Esophagus squamous epithelium (tissue), 5 donors: ENCODE data around the gene SLC9A8. TPM values are rescaled to one million over a fixed set of nuclear protein-coding genes. Genes with fewer than 3 reads are reported as not detected.

ENCODE experiments used
- DNase-seq: peaks from one replicate; lab custom pipeline; 2025; lab: John Stamatoyannopoulos, UW
- H3K27ac ChIP-seq, 4 donors: fragments of 200-600 bp; sonication (generic); one replicate each; pipeline ENCODE4 v1.5.1; 2016 to 2019; ENCODE audit warnings: mild to moderate bottlenecking in 1 of 4
- H3K27me3 ChIP-seq, 4 donors: fragments of 200-600 bp; sonication (generic); 1 replicate in 3 of 4; 2 replicates in 1 of 4; pipeline versions ENCODE4 v1.5.1 to v1.6.0; 2017 to 2021; ENCODE audit warnings: antibody characterized with exemption in 1 of 4
- H3K36me3 ChIP-seq, 3 donors: fragments of 200-600 bp; sonication (generic); one replicate each; pipeline ENCODE4 v1.5.1; 2016 to 2019
- H3K4me1 ChIP-seq, 3 donors: fragments of 200-600 bp; sonication (generic); one replicate each; pipeline ENCODE4 v1.5.1; 2017 to 2019
- H3K4me3 ChIP-seq, 4 donors: fragments of 200-600 bp; sonication (generic); 1 replicate in 3 of 4; 2 replicates in 1 of 4; pipeline ENCODE4 v1.5.1; 2016 to 2019; ENCODE audit warnings: mild to moderate bottlenecking in 2 of 4, moderate library complexity in 1 of 4
- H3K9me3 ChIP-seq, 3 donors: fragments of 200-600 bp; sonication (generic); one replicate each; pipeline ENCODE4 v1.5.1; 2016 to 2019
- POLR2A ChIP-seq, 4 donors: fragments of 450-650 bp; IDR thresholded peaks; one replicate each; pipeline ENCODE4 v1.6.1; 2017; ENCODE audit warnings: antibody characterized with exemption in 4 of 4, mild to moderate bottlenecking in 4 of 4, moderate library complexity in 3 of 4
- WGBS, 2 donors: methylation state at CpG; one replicate each; pipeline ENCODE4 v1.1.5; 2018; 5-methylcytosine and 5-hydroxymethylcytosine counted together
- intact Hi-C: fragments of 100-400 bp; cut with DNase I; formaldehyde crosslinking; loops from one replicate; pipeline ENCODE4 v1.15.0; 2022
- total RNA-seq, 4 donors: library from RNA; depleted of rRNA; stranded (reverse); fragments of >200 nt; gene quantifications; one replicate each; pipeline ENCODE4 v1.1.0, GENCODE V29; 2016
- TF ChIP-seq, protein P1 (sequence below), 6 experiments: fragments of 450-650 bp in 4 of 6; fragments of 200-600 bp in 2 of 6; sonication (generic) in 2 of 6; IDR thresholded peaks; one replicate each; pipeline ENCODE4 v1.5.1; 2016 to 2019; ENCODE audit warnings: antibody characterized with exemption in 6 of 6, mild to moderate bottlenecking in 4 of 6, moderate library complexity in 4 of 6
- donor health status: DM: yes; HTN: yes; CAD: no.

The SLC9A8 gene
- total RNA-seq, 4 donors from 2014 or later = 11.5 to 14.1 (median 11.9) TPM

- TF ChIP-seq POLR2A (IDR thresholded peaks at IDR 0.05) = no peak
- TF ChIP-seq, protein P1, sequence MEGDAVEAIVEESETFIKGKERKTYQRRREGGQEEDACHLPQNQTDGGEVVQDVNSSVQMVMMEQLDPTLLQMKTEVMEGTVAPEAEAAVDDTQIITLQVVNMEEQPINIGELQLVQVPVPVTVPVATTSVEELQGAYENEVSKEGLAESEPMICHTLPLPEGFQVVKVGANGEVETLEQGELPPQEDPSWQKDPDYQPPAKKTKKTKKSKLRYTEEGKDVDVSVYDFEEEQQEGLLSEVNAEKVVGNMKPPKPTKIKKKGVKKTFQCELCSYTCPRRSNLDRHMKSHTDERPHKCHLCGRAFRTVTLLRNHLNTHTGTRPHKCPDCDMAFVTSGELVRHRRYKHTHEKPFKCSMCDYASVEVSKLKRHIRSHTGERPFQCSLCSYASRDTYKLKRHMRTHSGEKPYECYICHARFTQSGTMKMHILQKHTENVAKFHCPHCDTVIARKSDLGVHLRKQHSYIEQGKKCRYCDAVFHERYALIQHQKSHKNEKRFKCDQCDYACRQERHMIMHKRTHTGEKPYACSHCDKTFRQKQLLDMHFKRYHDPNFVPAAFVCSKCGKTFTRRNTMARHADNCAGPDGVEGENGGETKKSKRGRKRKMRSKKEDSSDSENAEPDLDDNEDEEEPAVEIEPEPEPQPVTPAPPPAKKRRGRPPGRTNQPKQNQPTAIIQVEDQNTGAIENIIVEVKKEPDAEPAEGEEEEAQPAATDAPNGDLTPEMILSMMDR (IDR thresholded peaks at IDR 0.05) = no peak
- H3K36me3 ChIP-seq = no peaks in the 10 kb centered on the region
- peaks cover 0 to 44% (median 7%) of the 10 kb centered on the region in 3 donors for H3K4me1 ChIP-seq
- H3K27me3 ChIP-seq = no peaks in the 10 kb centered on the region
- H3K27ac ChIP-seq = peak overlapping the region in 2 of 4 donors; percentile 17 to 47
- no peak overlapping the region for H3K4me3 ChIP-seq
- DNase-seq = no peak
- H3K9me3 ChIP-seq = no peaks in the 10 kb centered on the region
- intact Hi-C loops = no loop called here
- WGBS, 2 donors = 79 to 97% methylated on average over 13 to 14 of the region's 15 CpGs
Measured at GRCh38 chr20:49785149-49785851, 27.3 kb upstream of the SLC9A8 start.

- Histone ChIP-seq H3K4me3 (no peak overlapping the region), H3K9me3 (no peaks in the 10 kb centered on the region), H3K27me3 (no peaks in the 10 kb centered on the region), H3K27ac (peak overlapping the region in 2 of 4 donors; percentile 17 to 47), H3K4me1 (peaks cover 2 to 49% (median 7%) of the 10 kb centered on the region in 3 donors), H3K36me3 (no peaks in the 10 kb centered on the region)
- TF ChIP-seq, protein P1 (IDR thresholded peaks at IDR 0.05) = no peak
- TF ChIP-seq POLR2A (IDR thresholded peaks at IDR 0.05) = no peak
- DNase-seq = no peak
- intact Hi-C loops = no loop called here
- 69 to 74% methylated on average over 2 to 4 of the region's 4 CpGs for WGBS, 2 donors
Measured at GRCh38 chr20:49785852-49786175, 26.8 kb upstream of the SLC9A8 start.

DNA sequence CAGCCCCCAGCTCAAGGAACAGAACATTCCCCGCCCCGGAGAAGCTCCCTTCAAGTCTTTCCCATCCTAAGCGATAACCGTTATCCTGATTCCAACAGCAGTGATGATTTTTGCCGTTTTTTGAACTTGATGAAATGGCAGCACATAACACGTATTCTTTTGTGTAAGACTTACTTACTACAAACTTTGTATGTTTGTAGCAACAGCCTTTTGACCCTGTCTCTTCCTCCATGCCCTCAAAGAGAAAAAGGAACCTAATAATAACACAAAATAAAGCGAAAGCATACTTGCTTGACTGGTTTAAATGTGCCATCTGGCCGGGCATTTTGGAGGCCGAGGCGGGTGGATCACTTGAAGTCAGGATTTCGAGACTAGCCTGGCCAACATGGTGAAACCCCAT, 26.4 kb upstream of the SLC9A8 start:
- peak overlapping the region in 2 of 4 donors; percentile 17 to 47 for H3K27ac ChIP-seq
- H3K36me3 ChIP-seq = no peaks in the 10 kb centered on the region
- peaks cover 2 to 50% (median 7%) of the 10 kb centered on the region in 3 donors for H3K4me1 ChIP-seq
- TF ChIP-seq, protein P1 (IDR thresholded peaks at IDR 0.05) = no peak
- TF ChIP-seq POLR2A (IDR thresholded peaks at IDR 0.05) = no peak
- H3K4me3 ChIP-seq = no peak overlapping the region
- H3K27me3 ChIP-seq = no peaks in the 10 kb centered on the region
- intact Hi-C loops = no loop called here
- 54 to 63% methylated on average over 9 of the region's 11 CpGs for WGBS, 2 donors
- DNase-seq = no peak
- no peaks in the 10 kb centered on the region for H3K9me3 ChIP-seq

GRCh38 chr20:49786668-49787370, 25.8 kb upstream of the SLC9A8 start:
- no peak for TF ChIP-seq POLR2A (IDR thresholded peaks at IDR 0.05)
- TF ChIP-seq, protein P1 (IDR thresholded peaks at IDR 0.05) = peak in 3 of 6 experiments; percentile 11 to 31 (median 25)
- H3K4me1 ChIP-seq = peaks cover 2 to 50% (median 7%) of the 10 kb centered on the region in 3 donors
- no peak overlapping the region for H3K4me3 ChIP-seq
- 73 to 82% methylated on average over 6 to 7 of the region's 7 CpGs for WGBS, 2 donors
- H3K27me3 ChIP-seq = no peaks in the 10 kb centered on the region
- H3K36me3 ChIP-seq = no peaks in the 10 kb centered on the region
- DNase-seq = no peak
- intact Hi-C loops = no loop called here
- peak overlapping the region in 2 of 4 donors; percentile 17 to 47 for H3K27ac ChIP-seq
- no peaks in the 10 kb centered on the region for H3K9me3 ChIP-seq
